DMS153 (cell line): ENCODE measurements around the gene MACROD2.

Experiments used
- DNase-seq: peaks from one replicate; lab custom pipeline; 2025; lab: John Stamatoyannopoulos, UW

Gene MACROD2

DNA sequence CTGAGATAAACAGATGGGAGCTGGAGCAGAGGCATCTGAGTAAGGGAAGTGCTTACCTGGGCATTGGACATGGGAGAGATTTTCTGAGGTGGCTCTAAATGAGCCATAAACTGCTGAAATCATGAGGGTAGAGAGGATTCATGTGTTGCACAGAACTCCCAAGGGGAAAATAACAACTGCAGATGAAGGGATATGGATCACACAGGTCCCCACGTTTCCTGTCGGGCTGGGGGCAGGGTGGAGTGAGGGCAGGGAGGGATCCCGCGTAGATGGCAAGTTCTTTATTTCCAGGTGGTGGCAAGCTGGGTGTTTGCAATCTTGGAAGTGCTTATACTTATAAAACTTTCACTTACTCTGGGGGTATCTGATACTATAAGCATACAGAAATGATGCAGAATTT is 764.7 kb downstream of the MACROD2 start:
- peak; percentile 9 for DNase-seq

DNA sequence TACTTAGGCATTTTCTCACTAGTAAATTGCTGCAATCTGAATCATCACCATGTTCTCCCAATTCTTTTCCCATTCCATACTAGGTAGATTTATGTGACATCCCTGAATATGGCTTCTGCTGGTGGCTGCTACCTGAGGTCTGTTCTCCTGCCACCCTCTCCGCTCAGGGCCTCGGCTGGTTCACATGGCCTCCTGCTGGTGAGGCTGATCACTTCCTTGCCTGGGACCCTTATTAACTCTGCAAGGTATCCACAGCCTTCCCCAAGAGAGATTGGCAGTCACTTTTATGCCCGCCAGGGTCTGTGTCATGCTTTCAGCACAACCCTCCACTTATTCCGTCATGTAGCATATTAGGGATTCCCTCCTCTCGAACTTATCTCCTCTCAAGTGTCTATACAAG is 766.6 kb downstream of the MACROD2 start:
- no peak for DNase-seq

DNA sequence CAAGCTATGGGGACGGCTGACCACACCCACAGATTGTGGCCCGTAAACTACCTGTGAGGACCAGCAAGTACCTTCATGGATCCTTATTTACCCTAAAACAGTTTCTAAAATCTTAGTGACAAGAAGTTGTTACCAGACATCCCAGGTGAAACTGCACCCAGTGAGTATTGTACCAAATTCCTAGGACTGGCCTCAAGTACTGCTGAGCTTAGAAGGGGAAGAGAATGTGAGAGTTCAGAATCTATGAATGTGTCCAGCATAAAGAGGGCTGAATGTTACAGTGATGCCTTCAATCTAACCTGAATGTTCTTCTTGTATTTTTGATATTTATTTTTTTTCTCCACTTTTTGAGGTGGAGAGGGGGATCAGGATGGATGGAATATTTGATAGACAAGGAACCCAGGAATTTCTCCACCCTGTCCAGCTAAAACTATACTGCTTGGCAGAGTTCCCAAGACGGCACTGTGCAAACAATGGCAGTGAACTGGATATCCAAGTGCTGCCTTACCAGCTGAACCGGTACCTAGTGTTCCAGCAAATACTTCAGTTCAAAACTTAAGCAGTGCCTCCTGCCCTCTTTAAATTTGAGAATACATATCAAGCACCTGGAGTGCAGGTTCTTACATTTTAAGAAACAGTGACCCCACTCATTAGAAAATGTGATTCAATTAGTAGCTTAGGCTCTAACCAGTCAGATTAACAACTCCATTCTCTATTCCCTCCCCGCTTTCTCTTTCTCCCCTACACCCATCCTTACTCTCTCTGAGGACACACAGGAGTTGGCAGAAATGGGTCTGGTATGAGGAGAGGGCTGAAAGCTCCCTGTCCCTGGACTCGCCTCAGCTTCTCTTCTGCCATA is 769.4 kb downstream of the MACROD2 start:
- no peak for DNase-seq

DNA sequence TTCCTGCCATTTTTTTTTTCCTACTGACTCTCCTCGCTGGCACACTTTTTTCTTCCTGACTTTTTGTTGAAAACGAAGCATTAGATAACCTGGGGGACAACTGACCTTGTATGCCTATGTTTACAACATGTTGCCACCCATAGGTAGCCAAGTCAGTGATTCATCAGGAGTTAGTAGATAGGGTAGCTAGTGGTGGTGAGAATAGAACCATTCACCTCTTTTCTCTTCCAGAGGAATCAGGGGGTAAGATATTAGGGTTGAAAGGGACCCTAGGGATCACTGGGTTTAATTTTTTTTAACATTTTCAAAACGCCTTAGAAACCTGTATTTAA is 770.0 kb downstream of the MACROD2 start:
- no peak for DNase-seq

- DNase-seq: no peak
These were observed 778.2 kb downstream of the MACROD2 start for GRCh38 chr20:14773486-14773885.

DNA sequence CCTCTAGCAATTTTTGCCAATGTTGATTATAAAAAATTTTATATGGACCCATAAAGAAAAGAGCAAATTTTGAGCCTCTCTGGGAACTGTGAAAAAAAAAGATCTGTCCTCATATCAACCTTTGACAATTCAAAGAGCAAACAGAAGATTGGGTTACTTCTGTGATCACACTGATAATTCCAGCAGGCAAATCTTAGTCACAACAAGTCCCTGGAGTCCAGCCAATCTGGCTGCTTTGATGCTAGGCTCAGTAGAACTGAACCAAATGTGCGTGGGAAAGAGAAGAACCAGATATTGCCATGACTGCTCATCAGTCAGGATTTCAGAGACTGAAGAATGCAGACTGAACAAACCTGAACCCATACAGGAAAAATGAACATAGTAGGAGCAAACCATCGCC is 780.5 kb downstream of the MACROD2 start:
- DNase-seq: no peak

DNA sequence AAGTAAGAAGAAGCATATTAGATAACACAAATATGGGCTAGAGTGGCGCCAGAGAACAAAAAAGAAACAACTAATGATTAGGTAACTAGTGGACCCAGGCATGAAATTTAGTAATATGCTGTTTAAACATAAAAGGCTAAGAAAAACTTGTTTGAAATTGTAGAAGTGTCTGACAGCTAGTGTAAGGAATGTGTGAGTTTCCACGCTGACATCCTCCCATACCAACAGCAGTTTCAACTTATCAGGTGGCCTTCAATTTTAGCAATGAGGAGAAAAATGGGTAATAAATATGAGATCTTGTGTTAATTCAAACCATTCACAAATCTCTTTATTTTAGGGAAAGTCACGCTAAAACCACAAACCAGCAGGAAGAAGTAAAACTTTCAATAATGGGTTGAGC is 782.3 kb downstream of the MACROD2 start:
- DNase-seq: no peak

DNA sequence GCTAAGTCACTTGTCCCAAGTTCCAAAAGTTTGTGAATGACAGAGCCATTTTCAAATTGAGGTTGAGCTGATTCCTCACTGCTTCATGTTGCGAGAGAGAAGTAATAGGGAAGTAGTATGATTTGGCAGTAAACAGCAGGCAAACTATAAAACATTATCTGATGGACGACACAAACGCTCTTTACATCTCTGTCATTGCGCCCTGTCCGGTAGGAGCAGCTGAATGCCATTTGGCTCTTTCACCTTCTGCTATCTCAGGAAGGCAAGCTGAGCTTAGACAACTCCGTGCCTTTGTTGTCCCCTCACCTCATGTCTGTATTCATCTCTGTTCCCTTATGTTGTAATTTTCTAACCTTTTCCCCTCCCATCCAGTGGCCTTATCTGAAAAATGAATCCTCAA is 782.8 kb downstream of the MACROD2 start:
- DNase-seq: no peak

DNA sequence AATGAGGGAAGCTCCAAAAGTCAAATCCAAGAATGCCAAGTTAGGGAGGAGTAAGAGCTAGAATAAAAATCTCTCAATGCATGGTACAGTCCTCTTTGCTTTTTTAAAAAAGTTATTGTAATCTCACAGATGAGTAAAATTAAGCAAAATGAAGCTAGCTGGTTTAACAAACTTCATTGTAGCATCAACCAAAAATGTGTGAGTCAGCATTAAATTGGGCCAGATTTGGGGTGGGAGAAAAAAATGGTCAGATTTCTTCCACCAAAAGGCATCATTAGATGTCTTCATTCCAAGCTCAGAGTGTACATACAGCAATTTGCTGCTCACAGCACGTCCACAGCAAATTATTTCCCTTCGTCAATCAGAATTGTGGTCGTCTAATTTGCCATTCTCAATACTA is 783.6 kb downstream of the MACROD2 start:
- no peak for DNase-seq

- no peak for DNase-seq
These were observed 785.2 kb downstream of the MACROD2 start for GRCh38 chr20:14780508-14780907.

- no peak for DNase-seq
These were observed 787.4 kb downstream of the MACROD2 start for GRCh38 chr20:14782731-14783130.

DNA sequence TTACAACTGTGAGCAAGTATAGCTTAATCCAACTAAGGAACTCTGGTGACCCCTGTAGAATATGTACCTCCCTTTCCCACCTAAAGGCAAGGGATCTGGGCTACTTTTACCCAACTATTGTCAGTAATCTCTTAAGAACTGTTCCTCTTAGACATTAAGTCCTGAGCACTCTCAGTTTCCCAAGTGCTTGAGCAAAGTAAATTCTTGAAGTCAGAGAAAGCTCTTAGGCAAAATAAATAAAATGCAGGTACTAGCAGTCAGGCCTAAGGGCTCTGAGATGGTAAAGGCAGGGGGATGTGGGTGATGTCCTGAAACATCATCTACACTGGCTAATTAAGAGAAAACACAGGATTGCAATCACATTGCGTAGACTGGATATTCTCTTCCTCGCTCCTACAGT is 788.5 kb downstream of the MACROD2 start:
- no peak for DNase-seq

DNA sequence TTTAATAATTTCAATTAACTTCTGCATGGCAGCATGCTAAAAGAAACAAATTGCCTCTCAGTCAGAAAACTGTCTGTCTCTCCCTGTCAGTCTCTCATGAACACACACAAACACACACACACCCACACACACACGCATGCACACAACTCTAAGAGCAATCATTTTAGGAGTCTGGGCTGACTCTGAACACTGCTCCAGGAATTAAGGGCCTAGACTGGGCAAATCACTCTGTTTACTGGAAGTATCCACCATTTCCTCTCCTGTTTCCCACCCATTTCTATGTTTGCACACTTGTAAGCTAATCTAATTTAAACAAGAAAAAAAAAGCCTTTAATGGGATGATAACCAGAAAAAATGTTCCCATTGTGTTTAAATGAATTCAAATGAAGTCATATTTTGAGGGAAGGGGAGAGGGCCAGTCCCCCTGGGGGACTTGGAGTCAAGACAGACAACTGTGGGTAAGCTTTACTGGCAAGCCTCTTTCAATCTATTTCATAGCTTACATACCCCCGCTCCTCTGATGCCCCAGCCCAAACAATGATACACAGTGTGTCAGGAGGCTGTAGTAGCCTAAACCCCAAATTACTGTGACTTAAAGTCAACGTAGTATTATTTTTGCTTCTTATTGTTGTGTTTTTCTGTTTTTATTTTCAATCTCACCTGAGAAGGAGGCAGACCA is 789.9 kb downstream of the MACROD2 start:
- DNase-seq: no peak

DNA sequence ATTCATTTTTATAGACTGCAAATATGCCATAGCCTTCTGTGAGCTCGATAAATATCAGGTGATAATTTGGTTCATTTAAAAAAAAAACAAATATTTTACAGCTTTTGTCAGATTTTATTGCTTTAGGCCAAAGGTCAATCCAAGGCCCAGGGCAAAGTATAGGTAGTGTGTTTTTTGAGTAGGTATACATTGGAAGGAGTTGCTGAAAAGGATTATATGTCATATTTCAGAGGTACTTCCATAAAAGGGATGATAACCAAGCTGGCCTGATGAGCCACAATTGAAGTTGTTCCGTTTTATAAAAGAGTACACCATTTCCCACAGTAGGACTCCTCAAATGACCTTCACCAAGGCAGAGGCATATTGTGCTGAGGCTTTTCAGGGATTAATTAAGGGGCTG is 794.9 kb downstream of the MACROD2 start:
- no peak for DNase-seq

DNA sequence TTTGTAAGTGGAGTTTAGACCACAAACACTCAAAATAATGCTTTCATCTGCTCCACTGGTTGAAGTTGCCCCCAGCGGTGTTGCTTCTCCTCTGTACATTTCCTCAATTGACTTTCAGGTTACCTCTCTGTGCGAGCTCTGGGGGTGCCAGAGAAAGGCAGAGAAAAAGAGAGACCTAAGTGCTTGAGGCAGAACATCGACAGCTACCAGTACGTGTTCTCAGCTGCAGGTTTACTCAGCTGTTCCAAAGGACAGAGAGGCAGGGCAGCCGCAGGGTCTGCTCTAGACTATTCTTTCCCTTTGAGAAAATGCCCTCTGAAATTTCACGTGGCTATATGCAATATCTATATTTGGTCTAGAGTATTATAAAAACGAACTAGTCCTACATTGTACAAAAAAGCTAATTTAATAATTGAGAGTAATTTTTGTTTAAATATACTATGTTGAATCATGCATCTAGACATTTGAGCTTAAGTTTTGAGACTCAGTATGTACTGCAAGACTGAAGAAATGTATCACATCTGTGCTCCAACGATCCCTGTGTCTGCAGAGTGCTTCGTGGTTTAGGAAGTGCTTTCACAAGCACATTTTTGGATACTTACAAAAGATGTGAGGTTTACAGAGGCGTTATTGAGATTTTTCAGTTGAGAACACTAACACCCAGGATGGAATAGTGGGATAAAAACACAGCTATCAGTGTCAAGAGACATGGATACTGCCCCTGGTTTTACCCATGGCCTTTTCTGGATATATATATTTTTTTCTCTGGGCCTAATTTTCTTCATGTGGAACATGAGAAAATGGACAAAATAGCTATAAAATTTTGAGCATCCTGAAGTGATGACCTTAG is 795.7 kb downstream of the MACROD2 start:
- DNase-seq: peak; percentile 27

DNA sequence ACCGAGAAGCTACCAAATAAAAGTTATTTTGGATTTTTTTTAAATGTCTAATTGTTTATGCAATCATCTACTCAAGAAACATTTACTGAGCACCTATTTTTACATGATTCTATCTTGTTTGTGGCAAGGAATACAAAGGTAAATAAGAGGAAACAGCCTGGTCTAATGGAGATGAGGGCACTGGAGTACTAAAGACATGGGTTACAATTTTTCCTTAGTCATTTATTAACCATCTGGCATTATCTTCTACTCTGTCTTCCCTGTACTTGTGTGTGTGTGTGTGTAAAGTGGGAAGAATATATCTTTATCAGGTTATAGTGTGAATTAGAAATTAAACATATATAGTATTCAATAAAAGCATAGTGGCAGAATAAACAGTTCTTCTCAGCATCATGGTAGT is 797.6 kb downstream of the MACROD2 start:
- DNase-seq: no peak

DNA sequence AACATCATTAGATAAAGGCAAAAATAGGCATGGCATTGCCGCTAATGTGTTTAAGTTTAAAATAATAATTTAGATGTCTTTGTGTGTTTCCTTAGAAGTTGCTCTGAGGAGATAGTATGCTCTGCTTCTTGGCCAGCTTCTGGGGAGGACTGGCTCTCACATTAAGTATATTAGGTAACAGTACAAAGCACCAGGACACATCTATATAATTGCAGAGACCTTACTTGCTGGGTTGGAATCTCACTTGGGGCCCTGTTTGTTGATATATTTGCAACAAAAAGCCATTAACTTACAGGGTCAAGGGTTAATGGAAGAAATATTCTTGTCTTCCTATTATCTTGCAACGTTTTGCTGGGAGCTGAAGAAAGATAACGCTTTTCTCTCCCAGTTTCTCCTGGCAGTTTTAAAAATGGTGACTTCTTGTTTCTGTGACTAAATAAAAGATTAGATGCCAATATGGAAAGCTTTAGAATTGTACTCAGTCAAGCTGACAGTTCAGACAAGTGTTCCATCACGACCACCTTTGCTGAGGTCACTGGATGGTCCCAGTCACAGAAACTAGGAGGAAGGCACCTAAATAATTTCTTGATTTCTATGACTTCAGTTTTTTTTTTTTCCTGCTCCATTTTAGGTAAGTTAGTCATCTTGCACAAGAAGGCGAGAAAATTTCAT is 804.4 kb downstream of the MACROD2 start:
- no peak for DNase-seq

GRCh38 chr20:14800707-14801425 is 805.5 kb downstream of the MACROD2 start:
- DNase-seq: no peak

GRCh38 chr20:14801591-14802325 is 806.4 kb downstream of the MACROD2 start:
- DNase-seq: no peak

DNA sequence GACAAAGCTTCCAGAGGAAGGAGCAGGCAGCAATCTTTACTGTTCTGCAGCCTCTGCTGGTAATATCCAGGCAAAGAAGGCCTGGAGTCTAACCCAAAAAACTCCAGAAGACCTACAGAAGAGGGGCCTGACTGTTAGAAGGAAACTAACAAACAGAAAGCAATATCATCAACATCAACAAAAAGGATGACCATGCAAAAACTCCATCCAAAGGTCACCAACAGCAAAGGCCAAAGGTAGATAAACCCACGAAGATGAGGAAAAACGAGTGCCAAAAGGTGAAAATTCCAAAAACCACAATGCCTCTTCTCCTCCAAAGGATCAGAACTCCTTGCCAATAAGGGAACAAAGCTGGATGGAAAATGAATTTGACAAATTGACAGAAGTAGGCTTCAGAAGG is 811.9 kb downstream of the MACROD2 start:
- DNase-seq: no peak

DNA sequence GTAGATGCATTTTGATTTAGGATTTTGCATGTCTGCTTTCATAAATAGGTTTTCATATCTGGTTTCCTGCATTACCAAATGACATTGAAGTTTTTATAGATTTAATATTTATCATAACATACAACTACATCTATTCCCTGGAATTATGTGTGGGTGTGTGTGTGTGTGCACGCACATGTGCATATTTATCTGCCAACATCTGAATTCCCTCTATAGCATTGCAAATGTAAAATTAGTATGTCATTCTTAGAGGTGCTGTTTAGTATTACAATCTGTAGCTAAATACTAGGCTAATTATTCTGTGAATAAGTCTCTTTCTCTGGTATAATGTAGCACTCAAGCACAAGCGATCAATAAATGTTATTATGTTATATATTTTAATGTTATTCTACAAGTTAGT is 820.0 kb downstream of the MACROD2 start:
- DNase-seq: no peak
